Tibial nerve (tissue), 3 donors: ENCODE data around the gene DDX54.

Source experiments
- POLR2A ChIP-seq, 2 donors: fragments of 450-650 bp; IDR thresholded peaks; one replicate each; pipeline ENCODE4 v1.6.1; 2017; ENCODE audit warnings: antibody characterized with exemption in 2 of 2, mild to moderate bottlenecking in 2 of 2, moderate library complexity in 2 of 2
- TF ChIP-seq, protein P1 (sequence below), 5 experiments: fragments of 200-600 bp in 3 of 5; fragments of 450-650 bp in 2 of 5; sonication (generic) in 3 of 5; IDR thresholded peaks; one replicate each; pipeline ENCODE4 v1.5.1; 2016 to 2019; ENCODE audit warnings: antibody characterized with exemption in 5 of 5, mild to moderate bottlenecking in 3 of 5, moderate library complexity in 2 of 5

DNA sequence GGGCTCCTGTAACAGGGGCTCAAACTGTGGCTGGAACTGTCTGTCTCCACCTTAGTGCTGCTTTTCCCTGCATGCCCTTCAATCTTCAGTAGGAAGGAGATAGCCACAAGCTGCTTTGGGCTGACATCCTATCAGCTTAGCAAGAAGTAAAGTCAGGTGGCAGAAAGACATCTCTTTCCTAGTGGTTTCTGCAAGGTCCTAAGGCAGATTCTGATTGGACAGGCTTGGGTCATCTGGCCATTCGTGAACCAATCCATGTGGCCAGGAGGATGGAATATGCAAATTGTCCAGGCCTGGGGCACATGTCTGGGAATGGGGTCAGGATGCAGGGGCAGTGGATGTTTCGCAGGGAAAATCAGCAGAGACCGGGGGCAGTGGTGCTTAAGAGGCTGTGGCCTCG is 5.5 kb upstream of the DDX54 start:
- TF ChIP-seq, protein P1, sequence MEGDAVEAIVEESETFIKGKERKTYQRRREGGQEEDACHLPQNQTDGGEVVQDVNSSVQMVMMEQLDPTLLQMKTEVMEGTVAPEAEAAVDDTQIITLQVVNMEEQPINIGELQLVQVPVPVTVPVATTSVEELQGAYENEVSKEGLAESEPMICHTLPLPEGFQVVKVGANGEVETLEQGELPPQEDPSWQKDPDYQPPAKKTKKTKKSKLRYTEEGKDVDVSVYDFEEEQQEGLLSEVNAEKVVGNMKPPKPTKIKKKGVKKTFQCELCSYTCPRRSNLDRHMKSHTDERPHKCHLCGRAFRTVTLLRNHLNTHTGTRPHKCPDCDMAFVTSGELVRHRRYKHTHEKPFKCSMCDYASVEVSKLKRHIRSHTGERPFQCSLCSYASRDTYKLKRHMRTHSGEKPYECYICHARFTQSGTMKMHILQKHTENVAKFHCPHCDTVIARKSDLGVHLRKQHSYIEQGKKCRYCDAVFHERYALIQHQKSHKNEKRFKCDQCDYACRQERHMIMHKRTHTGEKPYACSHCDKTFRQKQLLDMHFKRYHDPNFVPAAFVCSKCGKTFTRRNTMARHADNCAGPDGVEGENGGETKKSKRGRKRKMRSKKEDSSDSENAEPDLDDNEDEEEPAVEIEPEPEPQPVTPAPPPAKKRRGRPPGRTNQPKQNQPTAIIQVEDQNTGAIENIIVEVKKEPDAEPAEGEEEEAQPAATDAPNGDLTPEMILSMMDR (IDR thresholded peaks at IDR 0.05) = no peak
- no peak for TF ChIP-seq POLR2A (IDR thresholded peaks at IDR 0.05)
